NCI-H774 (cell line): ENCODE results near the gene EIPR1.

ENCODE experiments used
- DNase-seq: peaks from one replicate; lab custom pipeline; 2025; lab: John Stamatoyannopoulos, UW

The EIPR1 gene

GRCh38 chr2:3267869-3268704, 109.5 kb downstream of the EIPR1 start:
- DNase-seq: no peak

- DNase-seq: no peak
Measured at GRCh38 chr2:3266925-3267867, 110.4 kb downstream of the EIPR1 start.

- DNase-seq: no peak
Measured at GRCh38 chr2:3265981-3266924, 111.4 kb downstream of the EIPR1 start.

- no peak for DNase-seq
Measured at GRCh38 chr2:3265471-3265870, 112.1 kb downstream of the EIPR1 start.

- no peak for DNase-seq
Measured at GRCh38 chr2:3264010-3264744, 113.4 kb downstream of the EIPR1 start.

- no peak for DNase-seq
Measured at GRCh38 chr2:3263487-3263886, 114.1 kb downstream of the EIPR1 start.

- DNase-seq: no peak
Measured at GRCh38 chr2:3262437-3263388, 114.9 kb downstream of the EIPR1 start.

- no peak for DNase-seq
Measured at GRCh38 chr2:3261511-3261910, 116.1 kb downstream of the EIPR1 start.

GRCh38 chr2:3260959-3261358, 116.7 kb downstream of the EIPR1 start:
- no peak for DNase-seq

GRCh38 chr2:3257826-3258225, 119.8 kb downstream of the EIPR1 start:
- no peak for DNase-seq

- no peak for DNase-seq
Measured at GRCh38 chr2:3257166-3257565, 120.5 kb downstream of the EIPR1 start.

GRCh38 chr2:3256605-3257004, 121.0 kb downstream of the EIPR1 start:
- DNase-seq: no peak

GRCh38 chr2:3256157-3256556, 121.5 kb downstream of the EIPR1 start:
- no peak for DNase-seq

GRCh38 chr2:3254442-3254941, 123.1 kb downstream of the EIPR1 start:
- DNase-seq: no peak

GRCh38 chr2:3253913-3254441, 123.6 kb downstream of the EIPR1 start:
- DNase-seq: no peak

GRCh38 chr2:3251946-3252345, 125.7 kb downstream of the EIPR1 start:
- DNase-seq: no peak

GRCh38 chr2:3249476-3249962, 128.1 kb downstream of the EIPR1 start:
- no peak for DNase-seq

- DNase-seq: no peak
Measured at GRCh38 chr2:3248754-3249475, 128.7 kb downstream of the EIPR1 start.
